NCI-H2196 treated with DMSO at 0.1 percent for 48 hours (cell line): ENCODE measurements around the gene LHX5.

ENCODE experiments used
- DNase-seq: peaks from one replicate; lab custom pipeline; 2025; ENCODE audit not compliant: unreplicated experiment; lab: John Stamatoyannopoulos, UW

Gene LHX5

GRCh38 chr12:113418213-113418879 is 53.3 kb downstream of the LHX5 start:
- no peak for DNase-seq

GRCh38 chr12:113416091-113416754 is 55.4 kb downstream of the LHX5 start:
- DNase-seq, result no peak

GRCh38 chr12:113414519-113415038 is 57.1 kb downstream of the LHX5 start:
- DNase-seq, result no peak

GRCh38 chr12:113413488-113413939 is 58.2 kb downstream of the LHX5 start:
- no peak for DNase-seq
